GM19328 (cell line): ENCODE results near the gene SSBP1.
A peak's percentile ranks its signal among the peaks of the same experiment; 100 is the strongest.
"Not testable (repeated sequence)": the region's sequence is repeated elsewhere in the genome, so short reads cannot be mapped to it uniquely, and the experiment has no call there.

Experiments
- ATAC-seq: cut with Tn5 transposase; IDR thresholded peaks from one replicate; pipeline ENCODE4 v1.9.1; 2021; ENCODE audit warnings: mild to moderate bottlenecking, moderate library complexity; ENCODE audit not compliant: unreplicated experiment

Gene SSBP1

DNA sequence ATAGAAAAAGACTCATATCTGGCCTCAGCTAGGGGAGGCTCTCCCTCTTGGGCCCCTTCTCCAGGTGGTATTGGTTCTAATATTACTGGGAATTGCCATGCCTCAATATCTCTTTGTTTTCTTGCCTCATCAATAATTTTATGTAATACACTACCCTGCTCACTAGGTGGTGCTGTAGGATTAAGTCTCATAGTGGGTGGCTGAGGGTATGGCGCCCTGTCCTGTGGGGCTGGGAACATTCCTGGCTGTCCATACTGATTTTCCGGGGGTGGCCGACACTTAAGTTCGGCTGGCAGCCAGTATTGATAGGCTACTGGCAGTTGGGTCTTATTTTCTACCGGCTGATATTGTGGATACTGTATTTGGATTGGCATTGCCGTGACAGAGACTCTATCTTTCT is 16.8 kb downstream of the SSBP1 start:
- ATAC-seq = no peak

DNA sequence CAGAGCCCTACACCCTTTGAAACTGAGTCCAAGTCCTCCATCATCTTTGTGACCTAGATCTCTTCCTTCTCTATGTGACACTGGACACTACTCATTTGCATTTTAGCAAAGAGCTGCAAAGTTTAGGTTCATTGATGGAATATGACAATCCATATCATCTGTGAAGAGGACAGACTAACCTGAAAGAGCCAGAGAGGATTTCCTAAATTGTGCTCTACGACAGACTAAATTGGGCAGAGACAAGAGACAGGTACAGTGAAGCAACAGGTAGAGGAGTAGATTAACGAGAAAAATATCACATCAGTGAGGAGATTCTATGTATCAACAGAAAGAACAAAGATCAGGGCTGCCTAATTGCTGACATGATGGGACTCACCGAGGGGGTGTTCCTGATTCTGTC is 25.6 kb downstream of the SSBP1 start, which contains the start of gene TAS2R3:
Gene TAS2R3, plus strand, starts transcription at position 301 of the 400 bp plus-strand sequence. Its CDS starts 62 bp downstream, at position 363.
- ATAC-seq = no peak

DNA sequence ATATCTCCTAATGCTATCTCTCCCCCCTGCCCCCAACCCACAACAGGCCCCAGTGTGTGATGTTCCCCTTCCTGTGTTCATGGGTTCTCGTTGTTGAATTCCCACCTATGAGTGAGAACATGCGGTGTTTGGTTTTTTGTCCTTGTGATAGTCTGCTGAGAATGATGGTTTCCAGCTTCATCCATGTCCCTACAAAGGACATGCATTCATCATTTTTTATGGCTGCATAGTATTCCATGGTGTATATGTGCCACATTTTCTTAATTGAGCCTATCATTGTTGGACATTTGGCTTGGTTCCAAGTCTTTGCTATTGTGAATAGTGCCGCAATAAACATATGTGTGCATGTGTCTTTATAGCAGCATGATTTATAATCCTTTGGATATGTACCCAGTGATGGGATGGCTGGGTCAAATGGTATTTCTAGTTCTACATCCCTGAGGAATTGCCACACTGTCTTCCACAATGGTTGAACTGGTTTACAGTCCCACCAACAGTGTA is 32.0 kb downstream of the SSBP1 start:
- not testable (repeated sequence) for ATAC-seq

- ATAC-seq = no peak
Measured at GRCh38 chr7:141776374-141776773, 38.2 kb downstream of the SSBP1 start, which contains the start of gene TAS2R4. TAS2R4 (plus strand) TSS chr7:141776674; CDS start chr7:141778489, 1,815 bp downstream.

DNA sequence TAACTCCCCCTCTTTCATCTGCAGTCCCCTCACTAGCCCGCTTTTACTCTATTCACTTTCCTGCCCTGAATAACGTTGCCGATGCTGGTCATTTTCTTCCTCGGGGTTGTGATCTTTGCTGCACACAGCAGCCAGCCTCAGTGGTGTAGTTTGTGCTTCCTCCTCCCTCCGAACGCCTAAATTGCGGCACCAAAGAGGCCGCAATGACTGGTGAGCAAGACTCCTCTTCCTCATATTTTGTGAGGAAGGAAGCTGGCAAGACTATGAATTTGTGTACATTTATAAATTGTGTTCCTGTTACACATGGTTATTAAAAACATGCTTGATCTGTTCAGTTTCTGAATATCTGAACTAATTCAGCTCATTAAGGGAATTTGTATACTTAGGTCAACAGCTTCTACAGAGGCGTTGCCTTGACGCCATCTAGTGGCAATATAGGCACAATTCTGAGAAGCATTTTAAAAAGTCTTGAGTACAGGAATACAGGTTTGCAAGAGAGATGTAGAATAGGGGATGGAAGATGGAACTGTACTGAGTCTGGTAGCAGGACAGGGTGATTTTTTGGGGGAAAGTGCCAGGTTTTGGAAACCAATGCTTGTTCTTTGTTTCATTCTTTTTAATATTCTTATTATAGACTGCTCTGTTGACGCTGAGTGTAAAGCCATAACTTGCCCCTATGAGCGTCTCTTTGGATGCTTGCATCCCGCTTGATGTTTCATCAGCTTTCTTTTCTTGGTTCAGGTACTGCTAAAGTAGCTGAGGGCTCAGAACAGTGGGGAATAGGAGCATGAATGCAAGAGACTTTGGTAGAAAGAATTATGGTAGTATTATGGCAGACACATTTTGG is 47.8 kb downstream of the SSBP1 start:
- ATAC-seq = peak; percentile 64

GRCh38 chr7:141788296-141788695 is 50.1 kb downstream of the SSBP1 start:
- no peak for ATAC-seq

DNA sequence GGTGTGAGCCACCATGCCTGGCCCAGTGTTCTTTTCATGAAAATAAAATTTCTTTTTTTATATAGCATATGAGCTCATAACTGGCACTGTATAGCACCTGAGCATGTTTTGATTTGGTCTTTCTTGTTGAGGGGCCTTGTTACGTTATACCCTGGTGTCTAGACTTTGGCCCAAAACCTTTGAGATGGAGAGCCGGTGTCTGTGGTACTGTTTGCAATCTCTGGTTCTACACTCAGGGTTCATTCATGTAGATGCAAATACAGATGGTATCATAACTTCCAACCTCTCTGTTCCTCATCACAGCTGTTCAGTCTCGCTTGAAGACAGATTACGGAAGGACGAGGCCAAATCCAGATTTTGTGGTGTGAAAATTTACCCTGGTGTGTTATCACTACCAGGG is 51.8 kb downstream of the SSBP1 start, which contains the start of gene TAS2R5:
Gene TAS2R5, plus strand, starts transcription at position 301 of the 400 bp plus-strand sequence. CDS start 145 bp downstream, outside the sequence.
- ATAC-seq = no peak

DNA sequence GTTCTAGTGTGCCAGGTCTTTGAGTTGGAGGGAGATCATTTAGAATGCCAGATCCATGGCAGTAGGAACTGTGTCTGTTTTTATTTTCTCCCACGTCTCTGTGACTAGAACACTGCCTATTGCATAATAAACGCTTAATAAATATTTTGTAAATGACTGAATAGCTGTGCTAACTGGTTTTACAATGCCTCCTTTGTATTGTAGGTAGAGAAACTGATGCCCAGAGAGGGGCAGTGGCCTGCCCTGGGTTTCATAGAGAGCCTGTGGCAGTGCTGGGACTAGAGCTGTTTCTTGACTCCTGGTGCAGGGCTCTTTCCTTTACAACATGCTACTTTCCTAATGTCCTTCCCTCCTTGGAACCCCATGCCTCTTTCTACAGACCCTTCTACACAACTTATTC is 54.4 kb downstream of the SSBP1 start:
- no peak for ATAC-seq
